GM19043 (cell line): Measurements from ENCODE around the gene EIF3M.
"Not testable (repeated sequence)": the region's sequence is repeated elsewhere in the genome, so short reads cannot be mapped to it uniquely, and the experiment has no call there.

ENCODE experiments used
- ATAC-seq: cut with Tn5 transposase; IDR thresholded peaks from one replicate; pipeline ENCODE4 v1.9.1; 2021; ENCODE audit warnings: low read depth; ENCODE audit not compliant: unreplicated experiment

EIF3M gene

GRCh38 chr11:32594272-32594671, 10.6 kb downstream of the EIF3M start:
- ATAC-seq, result no peak

GRCh38 chr11:32596114-32596513, 12.5 kb downstream of the EIF3M start:
- not testable (repeated sequence) for ATAC-seq

GRCh38 chr11:32597921-32598320, 14.3 kb downstream of the EIF3M start:
- ATAC-seq, result no peak

GRCh38 chr11:32602657-32603415, 19.2 kb downstream of the EIF3M start:
- ATAC-seq, result no peak

- no peak for ATAC-seq
These were observed 22.6 kb downstream of the EIF3M start for GRCh38 chr11:32606220-32606619.

- not testable (repeated sequence) for ATAC-seq
These were observed 25.2 kb downstream of the EIF3M start for GRCh38 chr11:32608826-32609225.

GRCh38 chr11:32610797-32611352, 27.2 kb downstream of the EIF3M start:
- no peak for ATAC-seq

GRCh38 chr11:32613500-32614151, 30.0 kb downstream of the EIF3M start:
- no peak for ATAC-seq

GRCh38 chr11:32615422-32615821, 31.8 kb downstream of the EIF3M start:
- no peak for ATAC-seq

- no peak for ATAC-seq
These were observed 33.3 kb downstream of the EIF3M start for GRCh38 chr11:32616903-32617302.

- no peak for ATAC-seq
These were observed 47.2 kb downstream of the EIF3M start for GRCh38 chr11:32630844-32631243.

- no peak for ATAC-seq
These were observed 52.2 kb downstream of the EIF3M start for GRCh38 chr11:32635819-32636218.

GRCh38 chr11:32641361-32641760, 57.7 kb downstream of the EIF3M start:
- no peak for ATAC-seq

GRCh38 chr11:32643526-32643925, 59.9 kb downstream of the EIF3M start:
- ATAC-seq, result no peak
